Stimulated activated naive CD8-positive, alpha-beta T cell treated with anti-CD3 and anti-CD28 coated beads, Interleukin-15, Interleukin-2, amounts not matched to agents 100 U/mL and 50 U/mL, for 24 hours (primary cell): Measurements from ENCODE around the gene CCDC85C.

Source experiments
- ATAC-seq: fragments of 150-1000 bp; cut with Tn5 transposase; one replicate; pipeline ENCODE4 v1.10.0; 2021
- DNase-seq: peaks from one replicate; pipeline ENCODE4 v3.0.0; 2021

Gene CCDC85C

DNA sequence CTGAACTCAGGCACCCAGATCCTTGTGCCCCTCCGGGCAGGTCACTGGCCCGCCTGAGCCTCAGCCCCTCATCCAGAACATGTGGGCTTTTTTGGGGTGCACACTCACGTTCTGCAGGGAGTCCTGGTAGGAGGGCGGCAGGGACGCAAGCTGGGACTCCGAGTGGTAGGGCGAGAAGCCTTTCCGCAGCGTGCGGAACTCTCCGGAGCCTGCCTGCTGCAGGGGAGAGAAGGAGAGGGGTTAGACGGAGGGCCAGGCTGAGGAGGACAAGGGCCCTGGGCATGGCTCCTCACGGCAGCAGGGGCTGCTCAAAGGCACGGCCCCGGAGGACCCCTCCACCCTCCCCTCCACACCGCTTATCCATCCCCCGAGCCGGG lies 82.0 kb downstream of the CCDC85C start:
- ATAC-seq (no peak), DNase-seq (no peak)

DNA sequence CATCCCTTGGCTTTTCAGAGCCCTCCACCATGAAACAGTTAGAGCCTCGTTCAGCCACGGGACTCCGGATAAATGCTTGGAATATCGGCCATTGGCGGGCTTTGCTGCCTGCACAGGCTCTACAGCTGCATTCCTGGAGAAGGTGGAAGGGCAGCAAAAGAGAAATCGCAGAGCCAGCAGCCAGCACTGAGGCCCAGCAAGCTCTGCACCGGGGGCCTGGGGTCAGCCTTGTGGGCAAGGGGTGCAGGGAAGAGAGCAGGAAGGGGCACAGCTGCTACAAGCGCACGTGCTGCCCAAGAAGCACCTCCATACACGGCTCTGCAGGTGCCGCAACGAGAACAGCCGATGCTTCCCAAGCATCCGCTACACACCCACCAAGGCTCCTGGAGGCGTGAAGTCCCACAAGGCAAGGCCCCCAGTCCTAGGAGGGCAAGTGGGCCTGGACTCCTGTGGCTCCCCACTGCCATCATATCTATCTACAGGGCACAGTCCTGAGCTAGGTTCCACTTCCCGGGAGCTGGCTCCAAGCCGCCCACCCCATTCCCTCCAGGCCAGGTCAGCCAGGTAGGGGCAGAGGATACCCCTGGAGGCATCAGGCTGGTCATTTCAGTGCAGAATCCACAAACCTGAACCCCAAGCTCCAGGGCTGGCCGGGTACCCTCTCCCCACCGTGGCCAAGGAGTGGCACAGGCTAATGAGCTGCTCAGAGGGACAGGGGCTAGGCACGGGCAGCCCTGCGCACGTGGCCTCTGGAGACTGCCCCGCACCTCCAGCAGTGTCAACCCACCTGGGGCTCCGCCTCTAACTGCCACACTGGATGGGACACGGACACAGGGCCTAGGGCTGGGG lies 82.6 kb downstream of the CCDC85C start:
- DNase-seq (no peak), ATAC-seq (no peak)

DNA sequence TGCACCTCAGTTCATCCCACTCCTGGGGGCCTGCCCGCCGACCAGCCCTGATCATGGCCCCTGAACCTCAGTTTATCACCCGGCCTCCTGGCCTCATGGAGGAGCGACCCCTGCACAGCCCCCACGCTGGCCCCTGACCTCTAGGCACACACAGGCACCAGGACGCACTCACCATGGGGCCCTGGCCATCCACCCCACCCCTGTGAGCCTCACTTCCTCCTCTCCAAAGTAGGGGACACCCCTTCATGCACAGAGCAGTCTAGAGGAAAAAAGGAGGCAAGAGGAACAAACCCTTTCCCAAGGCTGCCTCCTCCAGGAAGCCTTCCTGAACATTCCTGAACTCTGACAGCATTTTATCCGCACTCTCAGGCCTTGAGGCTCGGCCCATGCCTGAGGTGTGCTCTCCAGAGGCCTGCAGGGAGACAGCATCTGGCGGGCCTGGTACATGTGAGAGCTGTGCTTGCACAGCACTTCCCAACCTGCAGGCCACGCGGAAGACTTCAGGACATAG lies 83.4 kb downstream of the CCDC85C start:
- ATAC-seq, result no peak

DNA sequence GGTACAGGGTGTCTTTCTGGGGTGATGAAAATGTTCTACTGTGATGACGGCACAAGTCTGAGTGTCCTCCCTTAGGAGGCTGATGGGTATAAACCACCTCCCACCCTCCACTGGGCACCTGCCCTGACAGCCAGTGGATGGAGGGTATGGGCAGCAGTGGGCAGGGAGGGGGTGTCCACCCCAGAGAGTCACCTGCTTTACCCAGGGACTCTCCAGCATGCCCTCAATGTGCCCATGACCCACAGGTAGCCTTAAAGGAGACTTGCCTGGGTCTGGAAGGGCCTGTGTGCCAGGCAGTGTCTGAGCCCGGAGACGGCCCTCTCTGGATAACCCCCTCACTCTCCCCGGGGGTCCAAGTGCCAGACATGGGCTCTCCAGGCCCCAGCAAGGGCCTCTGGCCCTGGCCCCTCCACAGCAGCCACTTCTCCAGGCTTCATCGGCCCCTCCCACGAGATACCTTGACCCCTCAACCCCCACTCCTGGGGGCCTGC lies 84.0 kb downstream of the CCDC85C start:
- no peak for DNase-seq
- no peak for ATAC-seq

More for the DNA sequence above, 83.4 kb downstream of the CCDC85C start:
- no peak for DNase-seq

DNA sequence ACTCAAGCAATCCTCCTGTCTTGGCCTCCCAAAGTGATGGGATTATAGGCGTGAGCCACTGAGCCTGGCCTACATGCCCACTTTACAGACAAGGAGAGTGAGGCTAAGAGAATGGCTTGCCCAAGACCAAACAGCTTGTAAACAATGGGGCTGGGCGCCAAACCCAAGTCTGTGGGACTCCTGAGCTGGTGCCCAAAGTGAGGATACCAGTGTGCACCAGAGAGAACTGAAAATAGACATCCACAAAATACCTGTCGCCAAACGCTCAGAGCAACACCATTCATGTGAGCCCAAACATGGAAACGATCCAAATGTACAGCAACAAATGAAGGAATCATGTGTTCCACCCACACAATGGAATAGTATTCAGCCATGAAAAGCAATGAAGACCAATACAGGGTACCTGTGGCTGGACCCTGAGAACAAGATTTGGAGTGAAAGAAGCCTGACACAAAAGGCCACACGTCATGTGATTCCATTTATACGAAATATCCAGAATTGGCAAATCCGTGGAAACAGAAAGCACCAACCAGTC lies 84.6 kb downstream of the CCDC85C start:
- ATAC-seq (no peak), DNase-seq (no peak)

DNA sequence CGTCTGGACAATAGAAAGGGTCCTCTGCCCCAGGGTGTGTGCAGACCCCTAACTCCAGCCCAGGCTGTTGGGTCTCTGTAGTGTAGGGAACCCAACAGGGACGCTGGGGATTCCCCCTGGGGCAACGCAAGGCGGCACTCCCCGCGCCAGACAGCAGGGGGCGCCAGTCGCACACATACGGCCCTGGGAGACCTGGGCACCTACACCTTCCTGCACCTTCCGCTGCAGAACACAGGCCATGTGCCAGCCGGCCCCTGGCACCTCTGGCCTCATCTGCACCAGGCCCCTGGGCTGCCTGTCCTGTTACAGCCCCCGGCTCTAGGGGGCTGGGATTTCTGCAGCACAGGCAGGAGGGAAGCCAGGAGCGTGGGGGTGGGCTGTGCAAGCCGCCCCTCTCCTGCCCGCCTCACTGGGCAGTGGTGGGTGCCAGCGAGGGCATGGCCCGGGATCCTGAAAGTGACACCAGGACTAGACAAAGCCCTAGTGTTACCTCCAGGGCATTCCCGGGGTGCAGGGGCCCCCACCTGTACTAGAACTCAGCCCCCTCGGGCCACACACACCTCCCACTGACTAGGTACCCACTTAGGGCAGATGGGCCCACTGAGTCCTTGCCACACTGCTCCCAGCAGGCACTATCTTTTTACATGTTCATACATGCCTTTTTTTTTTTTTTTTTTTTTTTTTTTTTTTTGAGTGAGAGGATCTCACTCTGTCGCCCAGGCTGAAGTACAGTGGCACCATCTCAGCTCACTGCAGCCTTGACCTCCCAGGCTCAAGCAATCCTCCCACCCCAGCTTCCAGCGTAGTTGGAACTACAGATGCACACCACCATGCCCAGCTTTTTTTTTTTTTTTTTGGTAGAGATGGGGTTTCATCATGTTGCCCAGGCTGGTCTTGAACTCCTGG lies 85.3 kb downstream of the CCDC85C start:
- ATAC-seq, result peak; percentile 62
- DNase-seq, result peak; percentile 86

DNA sequence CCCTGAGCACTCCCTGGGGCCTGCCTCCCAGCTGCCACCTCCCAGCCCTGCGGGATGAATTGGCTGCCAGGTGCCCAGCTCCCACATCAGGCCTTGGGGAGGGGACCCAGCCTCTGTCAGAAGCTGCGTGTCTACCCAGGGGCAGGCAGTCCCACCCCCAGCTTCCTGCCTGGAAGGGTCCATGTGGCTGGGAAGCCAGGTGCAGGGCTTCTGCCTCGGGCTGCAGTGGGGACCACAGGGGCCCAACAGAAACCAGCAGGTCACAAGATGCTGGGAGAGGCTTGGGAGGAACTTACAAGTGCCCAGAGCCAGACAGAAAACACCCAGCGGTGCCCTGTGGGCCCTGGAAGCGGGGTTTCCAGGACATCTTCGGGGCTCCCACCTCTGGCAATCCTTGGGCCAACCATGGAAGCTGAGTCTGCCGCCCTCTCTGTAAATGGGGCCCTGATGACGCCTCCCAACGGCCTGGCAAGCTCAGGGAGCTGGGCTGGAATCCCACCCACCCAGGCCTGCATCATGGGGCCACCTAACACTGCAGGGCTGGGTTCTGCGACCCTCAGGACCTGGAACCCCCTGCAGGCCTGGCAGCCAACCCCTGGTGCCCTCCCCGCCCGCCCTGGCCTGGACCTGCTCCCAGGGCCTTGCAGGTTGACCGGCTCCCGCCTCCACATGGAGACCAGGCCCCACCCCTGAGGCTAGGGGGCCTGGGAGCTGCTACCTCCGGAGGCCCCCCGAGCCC lies 86.2 kb downstream of the CCDC85C start:
- DNase-seq (no peak), ATAC-seq (no peak)

DNA sequence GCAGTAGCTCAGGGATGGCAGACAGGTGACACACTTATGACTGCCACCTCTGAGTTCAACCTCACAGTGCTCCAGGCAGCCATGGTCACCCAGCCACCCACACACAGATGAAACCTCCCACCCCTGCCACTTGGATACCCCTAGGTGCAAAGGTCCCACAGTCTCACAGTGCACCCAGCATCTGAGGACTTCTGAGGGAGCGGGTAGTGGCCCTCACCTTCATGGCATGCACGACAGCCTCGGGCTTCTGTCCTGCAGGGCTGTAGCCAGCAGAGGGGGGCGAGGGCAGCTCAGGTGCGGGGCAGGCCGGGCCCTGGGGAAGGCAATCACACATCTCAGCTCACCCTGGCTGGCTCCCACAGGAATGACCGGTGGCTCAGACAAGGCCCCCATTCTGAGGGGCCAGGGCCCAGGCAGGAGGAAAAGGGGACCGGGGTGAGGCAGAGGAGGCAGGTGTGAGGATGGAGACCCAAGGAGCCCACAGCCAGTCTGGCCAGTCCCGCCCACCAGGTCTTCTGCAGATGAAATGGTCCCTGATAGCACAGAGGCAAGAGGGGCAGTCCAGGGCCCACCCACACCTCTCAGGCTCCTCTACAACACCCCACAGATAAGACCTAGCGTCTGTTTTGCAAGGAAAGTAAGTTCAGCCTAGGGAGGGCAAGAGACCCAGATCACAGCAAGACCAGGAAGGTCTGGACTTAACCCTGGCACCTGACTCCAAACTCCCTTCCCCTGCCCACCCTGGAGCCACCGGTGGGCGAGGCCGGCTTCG lies 87.0 kb downstream of the CCDC85C start:
- DNase-seq (no peak), ATAC-seq (no peak)

DNA sequence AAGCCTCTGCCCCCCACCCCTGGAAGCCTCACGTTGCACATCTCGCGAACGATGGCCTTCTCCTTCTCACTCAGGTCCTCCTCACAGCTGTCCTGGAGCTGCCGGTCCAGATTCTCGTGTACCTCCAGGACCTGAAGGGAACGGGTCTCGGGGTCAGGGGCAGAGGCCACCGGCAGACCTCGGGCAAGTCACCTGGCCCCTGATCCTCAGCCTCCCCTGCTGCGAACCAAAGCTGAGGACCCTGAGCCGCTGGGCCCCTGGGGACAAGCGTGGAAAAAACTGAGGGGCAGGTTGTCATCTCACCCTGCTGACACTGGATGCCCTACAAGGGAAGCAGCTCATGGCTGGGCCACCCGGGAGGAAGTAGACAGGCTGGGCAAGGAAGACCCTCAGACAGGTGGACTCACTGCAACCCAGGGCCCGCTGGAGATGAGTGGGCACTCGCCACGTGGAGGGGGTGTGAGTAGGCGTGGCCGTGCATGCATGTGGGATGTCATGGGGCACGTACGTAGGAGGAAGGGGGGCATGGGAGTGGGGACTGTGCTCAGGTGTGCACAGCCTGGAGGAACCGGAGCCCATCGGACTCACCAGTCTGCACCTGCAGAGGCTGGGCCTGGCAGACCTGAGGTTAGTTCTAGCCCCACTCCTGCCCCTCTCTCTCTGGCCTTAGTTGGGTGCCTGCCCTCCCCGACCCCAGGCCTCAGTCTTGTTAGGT lies 87.7 kb downstream of the CCDC85C start:
- no peak for ATAC-seq
- DNase-seq, result no peak

DNA sequence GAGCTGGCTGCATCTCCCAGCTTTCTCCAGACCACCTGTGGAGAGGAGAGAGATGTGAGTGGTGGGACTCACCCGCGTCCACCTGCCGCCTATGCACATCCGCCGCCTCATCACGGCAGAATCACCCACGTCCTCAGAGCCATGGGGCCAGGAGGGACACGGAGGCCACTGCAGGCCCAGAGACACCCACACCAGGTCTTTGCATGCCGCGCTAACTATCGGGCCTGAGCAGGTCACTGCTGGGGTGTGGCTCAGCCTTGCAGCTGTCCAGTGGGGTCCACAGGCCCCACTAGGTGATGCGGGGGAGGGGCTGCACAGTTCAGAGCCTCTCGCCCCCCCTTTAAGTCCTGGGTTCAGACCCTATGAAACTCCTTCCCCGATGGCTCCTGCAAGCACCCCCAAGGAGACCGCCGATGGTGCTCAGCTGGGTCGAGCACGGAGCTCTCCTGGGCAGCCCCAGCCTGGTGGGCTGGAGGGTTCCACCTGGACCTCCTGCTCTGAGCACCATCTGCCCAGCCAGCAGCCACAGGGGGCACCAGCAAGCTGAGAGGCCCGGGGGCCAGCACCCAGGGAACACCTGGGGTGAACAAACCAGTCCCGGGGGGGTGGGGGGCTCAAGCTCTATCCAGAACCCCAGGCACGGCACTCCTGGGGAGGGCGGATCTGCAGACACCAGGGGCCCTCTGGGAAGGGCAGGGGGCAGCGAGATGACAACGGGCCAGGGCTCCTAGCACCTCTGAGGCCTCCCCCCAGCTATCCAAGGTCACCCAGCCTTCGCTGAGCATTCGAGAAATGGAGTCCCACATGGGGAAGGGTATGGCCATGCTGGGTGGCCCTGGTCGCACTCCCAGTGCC lies 88.5 kb downstream of the CCDC85C start:
- DNase-seq (no peak), ATAC-seq (no peak)

DNA sequence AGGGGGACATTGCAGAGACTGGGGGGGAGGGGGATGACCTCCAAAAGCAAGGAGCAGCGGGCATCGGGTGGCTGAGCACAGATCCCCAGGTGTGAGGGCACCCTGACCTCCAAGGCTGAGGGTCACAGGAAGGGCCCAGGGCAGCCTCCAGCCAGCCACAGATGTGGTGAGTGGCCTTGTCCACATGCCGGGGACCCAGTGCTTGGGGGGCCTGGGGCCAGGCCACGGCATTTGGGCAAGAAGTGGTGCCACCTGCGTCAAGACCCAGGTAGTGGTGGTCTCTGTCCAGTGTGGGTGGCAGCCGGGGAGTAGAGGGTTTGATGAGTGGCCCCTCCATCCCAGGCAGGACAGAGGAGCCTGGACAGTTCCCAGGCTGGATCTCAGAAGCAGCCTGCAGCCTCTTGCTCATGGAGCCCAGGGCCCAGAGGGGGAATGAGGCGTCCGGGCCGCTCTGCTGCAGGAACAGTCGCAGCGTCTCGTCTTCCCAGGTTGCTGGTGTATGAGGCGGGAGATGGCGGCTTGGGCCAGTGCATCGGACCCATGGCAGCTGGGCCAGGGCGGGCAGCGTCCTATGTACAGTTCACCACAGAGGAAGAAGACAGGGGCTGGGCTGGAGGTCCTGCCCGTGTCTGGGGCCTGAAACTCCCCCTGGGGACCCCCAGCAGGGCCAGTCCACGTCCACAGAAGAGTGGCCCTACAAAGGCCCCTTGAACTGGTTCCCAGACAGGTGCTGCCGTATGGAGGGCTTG lies 89.3 kb downstream of the CCDC85C start:
- no peak for ATAC-seq

DNA sequence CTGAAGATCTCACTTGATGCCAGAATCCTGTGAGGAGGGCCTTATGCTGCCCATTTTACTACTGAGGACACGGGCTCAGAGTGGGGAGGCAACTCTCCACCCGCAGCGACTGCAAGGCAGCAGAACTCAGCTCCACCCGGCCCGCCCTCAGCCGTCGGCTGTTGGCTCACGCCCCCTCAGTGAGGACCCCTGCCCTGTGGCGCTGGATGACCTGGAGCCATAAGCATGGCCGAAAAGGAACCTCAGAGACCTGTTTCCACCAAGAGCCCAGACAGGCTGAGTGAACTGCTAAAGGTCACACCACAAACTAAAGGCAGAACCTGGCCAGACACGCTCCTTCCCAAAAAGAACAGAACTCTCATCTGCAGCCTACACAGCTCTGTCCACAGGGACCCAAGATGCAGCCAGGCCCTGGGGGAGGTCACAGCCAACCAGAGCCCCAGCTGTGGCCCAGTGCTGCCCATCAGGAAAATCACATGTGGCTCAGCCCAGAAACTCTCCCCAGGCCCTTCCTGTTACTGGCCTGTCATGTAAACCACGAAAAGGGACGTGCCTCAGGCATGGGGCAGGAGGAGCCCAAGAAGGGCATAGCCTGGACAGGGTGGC lies 90.0 kb downstream of the CCDC85C start:
- ATAC-seq, result no peak
- no peak for DNase-seq

More for the DNA sequence above, 89.3 kb downstream of the CCDC85C start:
- DNase-seq, result no peak

DNA sequence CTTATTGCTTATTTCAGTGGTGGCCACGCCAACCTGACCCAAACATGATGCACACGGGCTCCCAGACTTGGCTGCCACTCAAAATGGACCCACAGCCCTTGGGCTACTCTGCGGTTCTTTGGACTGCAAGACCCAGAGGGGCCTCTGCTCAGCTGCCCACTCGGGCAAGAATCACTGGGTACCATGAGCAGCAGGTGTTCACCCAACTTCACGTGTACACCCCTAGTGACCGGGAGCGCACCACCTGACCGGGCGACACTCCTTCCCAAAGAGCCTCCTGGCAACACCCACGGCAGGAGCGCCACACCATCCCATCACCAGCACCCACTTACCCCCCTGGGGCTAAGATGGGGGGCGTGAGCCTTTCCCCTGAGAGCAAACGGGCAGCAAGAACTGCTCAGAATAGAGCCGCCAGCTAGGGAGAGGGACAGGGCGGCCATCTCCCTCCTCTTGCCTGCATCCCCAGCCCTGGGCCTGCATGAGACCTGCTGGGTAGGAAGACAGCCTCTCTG lies 90.8 kb downstream of the CCDC85C start:
- ATAC-seq (no peak), DNase-seq (no peak)

DNA sequence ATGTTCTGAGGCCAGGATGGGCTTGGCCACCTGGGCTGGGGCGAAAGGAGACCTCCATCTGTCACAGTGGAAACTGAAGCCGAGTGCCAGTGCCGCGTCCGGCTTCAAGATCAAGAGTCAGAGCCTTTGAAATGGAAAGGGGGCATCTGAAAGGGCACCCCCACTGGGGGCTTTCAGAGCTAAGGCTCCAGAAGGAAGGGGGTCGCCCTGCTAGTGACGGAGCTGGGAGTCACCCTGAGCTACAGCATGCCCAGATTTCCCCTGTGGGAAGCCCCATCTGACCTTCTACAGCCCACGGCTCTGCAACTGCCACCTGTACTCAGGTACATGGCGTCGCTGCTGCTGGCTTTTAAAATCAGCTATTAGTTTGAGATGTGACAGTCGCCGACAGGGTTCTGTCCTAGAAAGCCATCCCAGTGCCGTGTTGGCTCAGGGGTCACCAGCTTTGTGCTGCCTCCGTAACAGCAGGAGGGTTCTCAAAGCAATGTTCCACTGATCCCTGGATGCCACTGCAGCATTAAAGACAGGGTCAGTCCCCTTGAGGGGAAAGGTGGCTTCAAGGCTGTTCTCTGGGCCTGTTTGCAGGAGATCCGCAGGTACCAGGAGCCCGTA lies 91.3 kb downstream of the CCDC85C start:
- ATAC-seq, result no peak
- no peak for DNase-seq

DNA sequence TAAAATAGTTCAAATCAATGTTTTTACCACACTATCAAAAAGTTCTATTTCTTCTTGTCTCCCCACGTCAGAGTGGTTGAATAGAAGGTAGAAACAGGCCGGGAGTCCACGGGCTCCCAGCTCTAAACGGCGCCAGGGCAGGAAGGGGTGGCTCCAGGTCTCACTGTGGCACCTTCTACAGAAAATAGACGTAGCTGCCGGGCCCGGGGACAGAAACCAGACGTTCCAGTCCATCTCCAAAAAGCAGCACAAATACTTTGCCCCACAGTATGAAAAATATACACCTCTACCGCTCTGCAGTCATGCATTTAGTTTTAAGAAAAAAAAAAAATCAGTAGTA lies 91.9 kb downstream of the CCDC85C start:
- no peak for ATAC-seq
- no peak for DNase-seq

DNA sequence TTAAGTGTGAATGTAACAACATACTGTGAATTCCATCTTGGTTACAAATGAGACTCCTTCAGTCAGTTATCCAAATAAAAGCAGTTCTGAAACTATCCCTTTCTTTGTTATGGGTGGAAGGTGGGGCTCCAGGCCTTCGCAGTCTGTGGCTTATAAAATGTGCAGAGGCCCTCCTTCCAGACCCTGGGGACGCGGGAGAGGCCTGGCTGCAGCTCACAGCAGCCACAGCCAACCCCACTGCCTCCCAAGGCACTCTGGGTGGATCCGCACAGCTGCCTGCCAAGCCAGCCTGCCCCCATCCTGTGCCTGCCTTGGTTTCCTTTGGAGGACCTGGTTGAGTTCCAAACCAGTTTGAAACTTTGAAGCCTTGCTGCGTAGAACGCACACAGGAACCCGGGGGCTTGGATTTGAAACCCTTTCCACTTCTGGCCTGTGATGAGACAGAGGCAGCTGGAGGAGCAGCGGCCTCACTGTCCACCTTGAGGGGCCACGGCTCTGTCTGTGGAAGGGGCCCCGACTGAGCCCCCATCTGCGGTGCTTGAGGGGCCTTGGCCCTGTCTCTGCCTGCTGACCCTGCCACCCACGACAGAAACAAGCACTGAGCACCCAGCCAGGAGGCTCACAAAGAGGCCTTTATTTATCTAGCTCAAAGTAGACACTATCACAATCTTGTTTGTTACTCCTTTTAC lies 92.4 kb downstream of the CCDC85C start:
- ATAC-seq, result no peak
- DNase-seq, result no peak

DNA sequence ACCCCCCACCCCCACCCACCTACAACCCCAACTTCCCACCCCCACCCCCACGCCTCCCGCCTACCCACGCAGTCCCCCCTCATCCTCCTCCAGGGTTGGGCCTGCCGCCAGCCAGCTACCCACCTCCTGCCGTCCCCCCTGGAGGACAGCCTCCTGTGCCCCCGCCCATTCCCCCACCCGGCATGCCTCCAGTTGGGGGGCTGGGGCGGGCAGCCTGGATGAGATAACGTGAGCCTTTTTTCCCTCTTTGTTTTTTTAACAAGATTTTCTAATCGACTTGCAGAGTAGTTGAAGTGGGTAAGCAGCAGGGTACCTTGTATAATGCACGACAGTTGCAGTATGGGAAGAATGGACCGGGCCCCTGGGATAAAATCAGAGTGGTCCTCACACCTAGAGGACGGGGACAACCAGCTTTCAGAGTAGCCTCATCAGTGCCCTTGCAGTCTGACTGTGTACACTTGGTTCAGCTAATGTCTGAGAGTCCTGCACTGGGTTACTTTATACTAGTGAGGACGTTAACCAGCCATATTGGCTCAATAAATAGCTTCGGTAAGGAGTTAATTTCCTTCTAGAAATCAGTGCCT lies 93.4 kb downstream of the CCDC85C start:
- ATAC-seq, result no peak
- DNase-seq, result no peak
